K562 (cell line): ENCODE data around the gene OLFM3. TPM values are rescaled to one million over a fixed set of nuclear protein-coding genes. Genes with fewer than 3 reads are reported as not detected.

Experiments used
- ATAC-seq: fragments of 200-7000 bp; cut with Tn5 transposase; 3 replicates; pipeline ENCODE4 v1.9.1; 2020; ENCODE audit warnings: moderate library complexity
- BruUV-seq: library from RNA; stranded (reverse); fragments of 400-500 nt; replicated peaks from 2 replicates; lab custom pipeline; 2021; lab: Mats Ljungman, UMichigan
- CTCF ChIA-PET: fragments of 300-600 bp; formaldehyde crosslinking; extraction: SDS; loops from one replicate; lab custom pipeline; 2021; ENCODE audit warnings: low intra/inter-chr PET ratio; lab: Yijun Ruan, JAX
- POLR2A ChIA-PET: fragments of 300-600, 350-650 bp; sonication (Branson Sonifier 250); formaldehyde crosslinking; extraction: SDS; loops from one replicate; lab custom pipeline; 2021; ENCODE audit warnings: antibody characterized with exemption, inconsistent platforms; lab: Yijun Ruan, JAX
- DNase-seq, 4 experiments: peaks; one replicate each; pipeline versions ENCODE4 v3.0.0 to v3.0.0-alpha.2; 2011 to 2018; ENCODE audit warnings: low spot score in 3 of 4, mixed read lengths in 3 of 4; ENCODE audit errors: extremely low read depth in 1 of 4
- FAIRE-seq: peaks from 2 replicates; lab custom pipeline; 2011; peaks lifted over from hg19 to GRCh38; lab: Jason Lieb, UNC
- H2AFZ ChIP-seq: 2 replicates; pipeline ENCODE4 v1.6.0; 2011; ENCODE audit warnings: low read depth, low read length, control low read depth, inconsistent platforms
- H3K27ac ChIP-seq: fragments of 200-600 bp; 3 replicates; pipeline ENCODE4 v1.8.0; 2011; ENCODE audit warnings: low read depth, mild to moderate bottlenecking, control low read depth, inconsistent platforms, low read length, moderate library complexity, mixed read lengths; ENCODE audit errors: extremely low read depth
- H3K27me3 ChIP-seq, 2 experiments: fragments of 300-600 bp in 1 of 2; 2 replicates in 1 of 2; 3 replicates in 1 of 2; pipeline versions ENCODE4 v1.6.0 to v1.8.0; 2011; ENCODE audit warnings: inconsistent platforms in 2 of 2, low read length in 2 of 2, mild to moderate bottlenecking in 1 of 2, mixed read lengths in 1 of 2, moderate library complexity in 1 of 2; ENCODE audit not compliant: control insufficient read depth in 2 of 2, insufficient read depth in 2 of 2
- H3K36me3 ChIP-seq: fragments of 300-600 bp; 3 replicates; pipeline ENCODE4 v1.8.0; 2011; ENCODE audit warnings: mild to moderate bottlenecking, low read length, inconsistent platforms; ENCODE audit not compliant: control insufficient read depth, insufficient read depth
- H3K4me1 ChIP-seq, 2 experiments: fragments of 200-600 bp in 1 of 2; replicated peaks in 1 of 2; 2 replicates in 1 of 2; 3 replicates in 1 of 2; pipeline versions ENCODE4 v1.5.1 to v1.8.0; 2011; ENCODE audit warnings: inconsistent platforms in 2 of 2, low read length in 2 of 2, mild to moderate bottlenecking in 1 of 2, mixed read lengths in 1 of 2, moderate library complexity in 1 of 2; ENCODE audit not compliant: control insufficient read depth in 2 of 2, insufficient read depth in 2 of 2
- H3K4me2 ChIP-seq: 2 replicates; pipeline ENCODE4 v1.6.1; 2011; ENCODE audit warnings: low read length, control low read depth, inconsistent platforms, mixed read lengths; ENCODE audit not compliant: insufficient read depth
- H3K4me3 ChIP-seq: fragments of 200-600 bp; sonication (generic), shearing (Covaris generic); 2 replicates; pipeline ENCODE4 v1.5.1; 2016; ENCODE audit warnings: control low read depth, inconsistent platforms
- H3K79me2 ChIP-seq: fragments of 200-600 bp; 3 replicates; pipeline ENCODE4 v1.8.0; 2011; ENCODE audit warnings: low read length, inconsistent platforms; ENCODE audit not compliant: control insufficient read depth, insufficient read depth
- H3K9ac ChIP-seq, 2 experiments: 2 replicates each; pipeline versions ENCODE4 v1.6.0 to v1.6.1; 2011; ENCODE audit warnings: low read depth in 2 of 2, low read length in 2 of 2, control low read depth in 1 of 2, inconsistent platforms in 1 of 2, mild to moderate bottlenecking in 1 of 2, mixed read lengths in 1 of 2; ENCODE audit not compliant: insufficient read depth in 1 of 2
- H3K9me1 ChIP-seq: one replicate; pipeline ENCODE4 v1.6.0; 2011; ENCODE audit warnings: inconsistent platforms, mild to moderate bottlenecking, low read length, moderate library complexity; ENCODE audit not compliant: control insufficient read depth, insufficient read depth
- H3K9me3 ChIP-seq: replicated peaks from 2 replicates; pipeline ENCODE4 v1.5.1; 2011; ENCODE audit warnings: low read depth, low read length, inconsistent platforms; ENCODE audit not compliant: control insufficient read depth, insufficient read depth
- H4K20me1 ChIP-seq: replicated peaks from 2 replicates; pipeline ENCODE4 v1.6.1; 2011; ENCODE audit warnings: low read length, inconsistent platforms, mixed read lengths; ENCODE audit not compliant: control insufficient read depth, insufficient read depth
- CREB3L1 ChIP-seq: fragments of 450-650 bp; IDR thresholded peaks from 2 replicates; pipeline ENCODE4 v1.6.1; 2014; ENCODE audit warnings: low read depth, mild to moderate bottlenecking, moderate library complexity, borderline replicate concordance
- DEAF1 ChIP-seq: fragments of 450-650 bp; formaldehyde crosslinking; IDR thresholded peaks from 2 replicates; pipeline ENCODE4 v1.4.0; 2020; ENCODE audit warnings: mild to moderate bottlenecking, moderate library complexity
- ETS2 ChIP-seq: IDR thresholded peaks from 2 replicates; pipeline ENCODE4 v1.6.1; 2016; ENCODE audit warnings: borderline replicate concordance, missing genetic modification characterization, mild to moderate bottlenecking, moderate library complexity, missing compliant biosample characterization; ENCODE audit not compliant: poor library complexity, severe bottlenecking
- FUS ChIP-seq: fragments of 200-400 bp; formaldehyde crosslinking; optimal IDR thresholded peaks from 2 replicates; pipeline ENCODE3; 2017; ENCODE audit warnings: low read depth, low read length
- JUNB ChIP-seq: fragments of 450-650 bp; formaldehyde crosslinking; conservative IDR thresholded peaks from 2 replicates; pipeline ENCODE4 v1.4.0; 2020; ENCODE audit warnings: mild to moderate bottlenecking
- NFYB ChIP-seq: IDR thresholded peaks from 2 replicates; pipeline ENCODE4 v1.6.1; 2011; ENCODE audit warnings: mild to moderate bottlenecking, moderate library complexity; ENCODE audit not compliant: insufficient read length; ENCODE audit errors: extremely low read depth
- PKNOX1 ChIP-seq: fragments of 450-650 bp; IDR thresholded peaks from 2 replicates; pipeline ENCODE4 v1.6.1; 2016
- POLR2G ChIP-seq: fragments of 200-400 bp; formaldehyde crosslinking; IDR thresholded peaks from 2 replicates; pipeline ENCODE4 v1.6.1; 2017; ENCODE audit warnings: low read depth, mild to moderate bottlenecking, antibody characterized with exemption, low read length, moderate library complexity
- RB1 ChIP-seq: fragments of 450-650 bp; IDR thresholded peaks from 2 replicates; pipeline ENCODE4 v1.6.1; 2017; ENCODE audit warnings: low read depth, mild to moderate bottlenecking
- TCF7 ChIP-seq: sonication (generic); IDR thresholded peaks from 2 replicates; pipeline ENCODE4 v1.6.1; 2016; ENCODE audit warnings: antibody characterized with exemption, borderline replicate concordance
- ZBED1 ChIP-seq: IDR thresholded peaks from 2 replicates; pipeline ENCODE4 v1.6.1; 2014
- ZBTB26 ChIP-seq: fragments of 450-650 bp; formaldehyde crosslinking; IDR thresholded peaks from 2 replicates; pipeline ENCODE4 v1.4.0; 2022; ENCODE audit warnings: missing genetic modification characterization
- ZBTB5 ChIP-seq: fragments of 450-650 bp; IDR thresholded peaks from 2 replicates; pipeline ENCODE4 v1.6.1; 2017; ENCODE audit warnings: antibody characterized with exemption
- ZNF347 ChIP-seq: fragments of 450-650 bp; formaldehyde crosslinking; IDR thresholded peaks from 2 replicates; pipeline ENCODE4 v1.4.0; 2020; ENCODE audit warnings: low read depth, mild to moderate bottlenecking, moderate library complexity
- ZNF41 ChIP-seq: fragments of 250-450 bp; sonication (Bioruptor Pico); conservative IDR thresholded peaks from 2 replicates; pipeline ENCODE4 v1.4.0; 2020; ENCODE audit warnings: mild to moderate bottlenecking
- WGBS: fragments of 100-300 bp; shearing (Covaris generic); methylation state at CpG from one replicate; pipeline ENCODE4 v1.1.6; 2016; ENCODE audit warnings: low coverage, mixed read lengths; ENCODE audit not compliant: insufficient coverage; ENCODE audit errors: missing lambda C conversion rate; 5-methylcytosine and 5-hydroxymethylcytosine counted together
- in situ Hi-C: fragments of 300-500 bp; cut with MboI; formaldehyde crosslinking; loops from 4 replicates; pipeline ENCODE4 v1.15.0; 2018; ENCODE audit warnings: inconsistent platforms, mixed read lengths
- intact Hi-C: fragments of 100-400 bp; cut with micrococcal nuclease; formaldehyde crosslinking; loops from 2 replicates; pipeline ENCODE4 v1.14.2; 2022
- polyA plus RNA-seq, 8 experiments: library from polyadenylated mRNA; depleted of rRNA in 4 of 8; stranded (reverse) in 5 of 8; unstranded in 3 of 8; fragments of >200 nt; fragmentation: Nextera tagmentation in 2 of 8; fragmentation: Illumina TruSeq in 1 of 8; extraction: Ambion mirVana in 2 of 8; extraction: Trizol in 1 of 8; gene quantifications; 2 replicates each; pipeline versions ENCODE4 v1.2.1 to v1.2.3, GENCODE V29; 2011 to 2014; ENCODE audit warnings: inconsistent platforms in 1 of 8, missing spikeins in 1 of 8
- total RNA-seq, 7 experiments: library from RNA; depleted of rRNA in 6 of 7; stranded (reverse); fragments of >200 nt in 6 of 7; fragmentation: Illumina TruSeq in 2 of 7; extraction: Trizol in 2 of 7; gene quantifications; 2 replicates each; pipeline versions ENCODE4 v1.2.1 to v1.2.3, GENCODE V29; 2011 to 2021; ENCODE audit warnings: low replicate concordance in 1 of 7
- TF ChIP-seq, protein P1 (sequence below): sonication (generic); formaldehyde crosslinking; IDR thresholded peaks from 2 replicates; pipeline ENCODE4 v1.5.0; 2020; ENCODE audit warnings: missing genetic modification reagents

The OLFM3 gene
- total and polyA plus RNA-seq, 9 of the 15 experiments (the other 6 are each of a cell fraction or from before 2014, with no cell fraction given), result 0.07 TPM; not detected in 8

DNA sequence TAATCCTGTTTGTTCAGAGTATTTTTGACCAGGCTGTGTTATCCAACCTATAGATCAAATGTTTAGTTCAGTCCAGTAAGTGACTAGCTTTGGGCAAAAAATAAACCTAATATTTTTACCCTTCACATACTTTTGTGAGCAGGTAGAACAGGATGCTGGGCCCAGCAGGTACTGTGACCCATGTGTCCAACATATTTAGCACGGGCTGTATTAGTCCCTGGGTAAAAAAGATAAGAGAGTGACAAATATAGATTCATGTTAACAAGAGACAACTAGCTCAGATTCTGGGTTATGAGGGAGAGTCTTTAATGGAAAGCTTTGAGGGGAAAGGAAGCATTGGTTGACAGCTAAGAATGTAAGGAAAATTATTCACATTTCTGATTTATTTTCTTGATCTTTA lies 43.1 kb downstream of the OLFM3 start:
- no peaks in the 10 kb centered on the region for H3K79me2 ChIP-seq
- no peaks in the 10 kb centered on the region for H3K4me1 ChIP-seq
- POLR2A ChIA-PET, result no interaction called here
- no peaks in the 10 kb centered on the region for H3K36me3 ChIP-seq
- CTCF ChIA-PET, result no interaction called here
- H3K4me3 ChIP-seq, result no peak overlapping the region
- no peaks in the 10 kb centered on the region for H3K9me3 ChIP-seq
- DNase-seq (no peak), ATAC-seq (no peak), FAIRE-seq (no peak)
- no peak overlapping the region for H2AFZ ChIP-seq
- H4K20me1 ChIP-seq, result no peaks in the 10 kb centered on the region
- no peak overlapping the region for H3K27ac ChIP-seq
- H3K4me2 ChIP-seq, result no peak overlapping the region
- H3K9ac ChIP-seq, result no peak overlapping the region
- intact Hi-C loops, result no loop called here
- BruUV-seq, result no TSS peak
- in situ Hi-C loops, result no loop called here
- 6% methylated on average over 1 of the region's 1 CpG for WGBS
- no peaks in the 10 kb centered on the region for H3K9me1 ChIP-seq
- no peaks in the 10 kb centered on the region for H3K27me3 ChIP-seq
- TF ChIP-seq ETS2 (tag) (no peak), CREB3L1 (no peak), POLR2G (no peak), RB1 (no peak), NFYB (no peak), TCF7 (no peak), PKNOX1 (no peak), ZNF41 (CRISPR knock-in tag) (no peak), ZNF347 (no peak), ZBED1 (no peak), FUS (no peak), ZBTB26 (CRISPR knock-in tag) (no peak), DEAF1 (no peak), JUNB (no peak), ZBTB5 (no peak)
- TF ChIP-seq, protein P1, sequence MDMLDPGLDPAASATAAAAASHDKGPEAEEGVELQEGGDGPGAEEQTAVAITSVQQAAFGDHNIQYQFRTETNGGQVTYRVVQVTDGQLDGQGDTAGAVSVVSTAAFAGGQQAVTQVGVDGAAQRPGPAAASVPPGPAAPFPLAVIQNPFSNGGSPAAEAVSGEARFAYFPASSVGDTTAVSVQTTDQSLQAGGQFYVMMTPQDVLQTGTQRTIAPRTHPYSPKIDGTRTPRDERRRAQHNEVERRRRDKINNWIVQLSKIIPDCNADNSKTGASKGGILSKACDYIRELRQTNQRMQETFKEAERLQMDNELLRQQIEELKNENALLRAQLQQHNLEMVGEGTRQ (CRISPR knock-in tag), result no peak
